Fibroblast of skin of left quadriceps (primary cell): ENCODE data around the gene ADH6.
A peak's percentile ranks its signal among the peaks of the same experiment; 100 is the strongest.
"Not testable (repeated sequence)": the region's sequence is repeated elsewhere in the genome, so short reads cannot be mapped to it uniquely, and the experiment has no call there.

Experiments used
- DNase-seq, 2 experiments: peaks; one replicate each; pipeline ENCODE4 v3.0.0-alpha.2; 2013; ENCODE audit warnings: low read depth in 2 of 2

Gene ADH6

DNA sequence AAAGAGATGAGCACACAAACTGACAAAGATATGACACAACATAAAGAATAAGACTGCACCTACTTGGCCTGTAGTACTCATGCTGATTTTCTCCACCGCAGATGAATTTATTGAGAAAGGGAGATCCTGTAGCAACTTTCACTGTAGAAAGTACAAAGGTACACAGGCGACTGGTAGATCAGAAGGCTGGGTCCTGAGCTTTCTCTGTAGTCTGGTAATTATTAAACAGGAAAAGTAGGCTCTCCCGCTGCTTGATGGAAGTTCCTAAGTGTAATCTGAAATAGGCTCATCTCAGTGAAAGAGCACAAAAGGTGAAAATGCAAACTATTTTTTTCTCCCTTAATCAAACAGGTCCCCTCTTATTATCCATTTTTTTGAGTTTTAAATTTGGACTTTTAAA is at the start of gene ADH6:
Gene ADH6, minus strand, starts transcription at position 175 of the 400 bp plus-strand sequence. Its CDS starts 94 bp downstream, at position 81.
- no peak for DNase-seq

DNA sequence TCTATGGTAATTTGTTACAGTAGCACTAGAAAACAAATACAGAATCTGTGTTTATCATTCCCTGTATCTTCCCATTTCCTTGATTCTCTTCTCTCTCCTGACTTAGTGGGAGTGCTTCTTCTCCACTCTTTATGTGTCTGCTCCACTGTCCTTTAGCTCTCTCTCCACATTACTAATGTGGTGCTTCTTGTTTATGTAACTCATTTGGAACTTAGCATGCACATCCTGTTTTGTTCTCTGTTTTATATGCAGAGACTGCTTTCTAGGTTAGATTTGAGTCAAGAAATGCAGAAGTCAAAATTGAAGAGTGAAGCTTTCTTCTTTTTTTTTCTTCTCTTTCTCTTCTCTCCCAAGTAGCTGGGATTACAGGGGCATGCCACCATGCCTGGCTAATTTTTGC is 45.9 kb upstream of the ADH6 start:
- no peak for DNase-seq

DNA sequence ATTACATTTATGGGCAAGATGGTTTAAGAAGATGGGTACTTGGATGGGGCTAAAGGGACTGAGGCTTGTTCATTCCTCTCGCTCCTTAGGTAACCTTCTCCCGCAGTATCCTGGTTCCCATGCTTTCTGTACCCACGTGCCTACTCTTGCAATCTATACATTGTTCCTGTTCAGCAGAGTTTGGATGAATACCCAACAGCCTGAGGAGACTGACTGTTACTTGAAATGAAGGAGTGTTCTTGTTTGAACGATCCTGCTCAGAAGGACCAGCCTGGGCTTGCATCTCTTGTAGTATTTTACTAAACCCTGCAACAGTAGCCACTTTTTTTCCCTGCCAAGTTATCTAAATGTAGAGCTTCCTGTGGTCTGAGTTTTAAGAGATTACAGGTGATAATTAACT is 33.7 kb upstream of the ADH6 start:
- no peak for DNase-seq

DNA sequence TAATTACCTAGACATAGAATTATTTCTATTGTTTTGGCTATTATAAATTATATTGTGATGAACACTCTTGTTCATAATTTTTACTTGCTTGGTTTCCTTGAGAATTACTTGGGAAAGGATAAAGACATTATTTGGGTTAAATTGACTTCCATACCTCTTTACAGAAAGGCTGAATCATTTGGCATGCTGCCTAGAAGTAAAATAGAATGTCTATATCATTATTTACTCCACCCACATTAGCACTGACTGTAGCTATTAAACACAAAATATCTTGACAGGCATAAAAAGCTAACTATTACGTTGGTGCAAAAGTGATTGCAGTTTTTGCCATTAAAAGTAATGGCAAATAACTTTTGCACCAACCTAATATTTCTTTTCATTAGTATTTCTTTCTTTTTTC is 29.7 kb upstream of the ADH6 start:
- DNase-seq: peak in 1 of 2 experiments; percentile 4

DNA sequence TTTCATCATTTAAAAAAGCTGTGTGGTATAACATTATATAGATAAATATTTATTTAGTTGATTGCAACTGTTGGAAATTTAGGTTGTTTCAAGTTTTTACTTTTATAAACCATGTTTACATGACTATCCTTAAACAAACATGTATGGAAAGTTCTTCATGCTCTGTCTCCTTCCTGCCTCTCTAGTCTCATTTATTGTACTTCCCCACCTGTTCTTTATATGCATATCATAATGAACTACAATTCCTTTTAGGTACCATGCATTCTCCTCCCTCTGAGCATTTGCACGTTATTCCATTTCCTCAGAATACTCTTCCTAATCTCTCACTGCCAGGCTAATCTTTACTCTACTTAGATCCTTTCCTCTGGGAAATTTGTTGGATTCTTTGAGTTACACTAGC is 16.9 kb upstream of the ADH6 start:
- DNase-seq: no peak

DNA sequence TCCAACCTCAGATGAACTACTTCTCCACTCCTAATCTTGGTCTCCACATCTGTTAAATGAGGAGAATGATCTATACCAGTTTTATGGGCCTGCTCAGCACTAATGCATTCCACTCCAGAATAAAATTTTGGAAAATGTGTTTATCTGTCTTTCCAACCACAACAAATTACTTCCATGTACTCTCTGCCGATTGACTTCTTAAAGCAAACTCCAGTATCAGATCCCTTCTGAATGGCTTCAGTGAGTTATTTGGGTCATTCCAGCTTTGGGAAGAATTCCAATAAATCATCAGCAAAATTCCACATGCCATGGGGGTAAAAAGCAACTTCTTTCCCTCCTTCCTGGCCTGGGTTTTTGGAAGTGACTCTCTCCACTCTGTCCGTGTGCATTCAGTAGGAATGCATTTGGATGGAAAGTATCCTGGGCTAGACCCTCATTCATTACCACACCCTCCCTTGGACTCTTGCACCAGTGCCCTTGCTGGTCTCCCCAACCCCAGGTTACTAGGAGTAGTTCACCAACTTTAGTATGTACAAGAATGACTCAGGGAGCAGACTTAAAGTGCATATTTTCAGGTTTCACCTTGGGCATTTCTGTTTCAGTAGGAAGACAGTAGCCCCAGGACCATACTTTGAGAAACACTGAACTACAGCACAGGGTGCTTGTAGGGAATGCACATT is 15.4 kb upstream of the ADH6 start:
- peak in 1 of 2 experiments; percentile 9 for DNase-seq

DNA sequence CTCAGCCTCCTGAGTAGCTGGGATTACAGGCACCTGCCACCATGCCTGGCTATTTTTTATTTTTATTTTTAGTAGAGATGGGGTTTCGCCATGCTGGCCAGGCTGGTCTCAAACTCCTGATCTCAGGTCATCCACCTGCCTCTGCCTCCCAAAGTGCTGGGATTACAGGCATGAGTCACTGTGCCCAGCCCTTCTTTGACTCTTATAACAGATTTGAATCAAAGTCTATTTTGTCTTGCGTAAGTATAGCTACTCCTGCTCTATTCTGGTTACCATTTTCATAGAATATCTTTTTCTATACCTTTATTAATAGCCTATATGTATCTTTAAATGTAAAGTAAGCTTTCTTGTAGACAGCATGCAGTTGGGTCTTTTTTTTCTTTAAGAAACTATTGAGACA is 14.4 kb upstream of the ADH6 start:
- not testable (repeated sequence) for DNase-seq

DNA sequence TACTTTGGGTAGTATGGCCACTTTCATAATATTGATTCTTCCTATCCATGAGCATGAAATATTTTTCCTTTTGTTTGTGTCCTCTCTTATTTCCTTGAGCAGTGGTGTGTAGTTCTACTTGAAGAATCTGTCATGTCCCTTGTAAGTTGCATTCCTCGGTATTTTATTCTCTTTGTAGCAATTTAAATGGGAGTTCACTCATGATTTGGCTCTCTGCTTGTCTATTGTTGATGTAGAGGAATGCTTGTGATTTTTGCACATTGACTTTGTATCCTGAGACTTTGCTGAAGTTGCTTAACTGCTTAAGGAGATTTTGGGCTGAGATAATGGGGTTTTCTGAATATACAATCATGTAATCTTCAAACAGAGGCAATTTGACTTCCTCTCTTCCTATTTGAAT is 9.7 kb upstream of the ADH6 start:
- DNase-seq: not testable (repeated sequence)

DNA sequence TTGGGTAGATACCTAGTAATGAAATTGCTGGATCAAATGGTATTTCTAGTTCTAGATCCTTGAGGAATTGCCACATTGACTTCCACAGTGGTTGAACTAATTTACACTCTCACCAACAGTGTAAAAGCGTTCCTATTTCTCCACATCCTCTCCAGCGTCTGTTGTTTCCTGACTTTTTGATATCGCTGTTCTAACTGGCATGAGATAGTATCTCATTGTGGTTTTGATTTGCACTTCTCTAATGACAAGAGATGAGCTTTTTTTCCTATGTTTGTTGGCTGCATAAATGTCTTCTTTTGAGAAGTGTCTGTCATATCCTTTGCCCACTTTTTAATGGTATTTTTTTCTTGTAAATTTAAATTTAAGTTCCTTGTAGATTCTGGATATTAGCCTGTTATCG is 8.6 kb upstream of the ADH6 start:
- DNase-seq: not testable (repeated sequence)

DNA sequence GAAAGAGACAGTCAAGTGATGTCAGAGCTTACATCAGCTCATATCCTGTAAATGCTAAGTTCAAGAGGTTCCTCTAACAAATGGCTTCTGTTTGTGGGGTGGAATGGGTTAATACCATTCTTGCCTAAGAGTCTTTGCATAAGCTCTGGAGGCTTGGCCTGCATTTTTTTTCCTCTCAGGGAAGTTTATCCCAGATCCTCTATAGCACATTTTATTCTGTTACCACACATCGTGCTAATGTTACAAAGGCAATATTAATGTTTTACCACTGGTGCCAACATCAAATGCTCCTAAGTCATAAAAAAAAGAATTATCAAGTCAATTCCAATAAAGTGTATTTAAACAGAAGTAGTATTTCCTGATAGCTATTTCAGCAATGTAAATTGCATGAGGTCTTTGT is 2.9 kb upstream of the ADH6 start:
- no peak for DNase-seq

DNA sequence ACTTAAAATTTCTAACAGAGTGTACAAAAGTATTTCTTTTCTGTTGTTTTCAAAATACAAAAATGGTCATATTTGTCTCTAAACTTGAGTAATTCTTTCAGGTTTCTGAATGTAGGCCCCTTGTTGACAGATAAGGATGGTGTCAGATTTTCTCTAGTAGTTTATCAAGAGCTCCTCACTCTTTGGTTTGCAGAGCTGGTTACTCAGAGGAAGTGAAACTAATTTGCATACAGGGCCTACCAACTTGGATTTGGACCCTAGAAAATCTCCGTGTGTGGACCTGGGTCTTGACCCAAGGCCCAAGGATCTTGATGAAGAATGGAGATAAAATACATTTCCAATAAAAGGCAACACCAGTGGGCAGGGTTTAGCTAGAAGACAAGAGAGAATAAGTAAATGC is 433 bp upstream of the ADH6 start:
- DNase-seq: no peak

DNA sequence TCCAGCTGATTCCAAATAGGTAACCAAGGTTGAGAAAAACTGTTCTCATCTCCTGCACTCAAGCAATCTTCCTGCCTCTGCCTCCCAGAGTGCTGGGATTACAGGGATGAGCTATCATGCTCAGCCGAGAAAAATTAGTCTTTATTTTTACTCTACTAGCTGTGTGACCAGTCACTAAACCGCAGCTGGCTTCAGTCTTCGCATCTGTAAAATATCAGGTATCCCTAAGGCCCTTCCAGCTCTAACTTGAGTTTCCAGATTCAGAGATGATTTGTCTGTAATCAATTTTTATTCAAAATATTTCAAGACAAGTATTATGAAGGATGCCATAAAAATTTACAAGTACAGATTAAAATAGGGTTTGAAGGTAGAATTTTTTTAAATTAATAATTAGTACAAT is 3.5 kb downstream of the ADH6 start:
- DNase-seq: no peak

DNA sequence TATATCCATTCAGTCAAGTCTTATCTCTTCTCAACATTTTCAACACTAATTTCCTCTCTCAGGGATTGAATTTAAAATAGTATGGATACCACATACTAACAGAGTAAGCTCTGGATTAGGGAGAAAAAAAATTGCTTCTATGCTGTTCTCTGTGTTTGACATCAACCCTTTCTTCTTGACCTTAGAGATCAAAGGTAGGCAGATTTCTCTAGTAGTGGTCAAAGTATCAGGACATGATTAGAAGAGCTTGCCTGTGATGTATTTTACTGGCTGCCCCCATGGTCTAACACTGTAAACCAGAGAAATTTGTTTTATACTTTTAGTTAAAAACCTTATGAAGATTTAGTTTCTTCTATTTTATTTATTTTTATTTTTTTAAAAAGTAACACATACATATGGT is 8.3 kb downstream of the ADH6 start:
- no peak for DNase-seq

DNA sequence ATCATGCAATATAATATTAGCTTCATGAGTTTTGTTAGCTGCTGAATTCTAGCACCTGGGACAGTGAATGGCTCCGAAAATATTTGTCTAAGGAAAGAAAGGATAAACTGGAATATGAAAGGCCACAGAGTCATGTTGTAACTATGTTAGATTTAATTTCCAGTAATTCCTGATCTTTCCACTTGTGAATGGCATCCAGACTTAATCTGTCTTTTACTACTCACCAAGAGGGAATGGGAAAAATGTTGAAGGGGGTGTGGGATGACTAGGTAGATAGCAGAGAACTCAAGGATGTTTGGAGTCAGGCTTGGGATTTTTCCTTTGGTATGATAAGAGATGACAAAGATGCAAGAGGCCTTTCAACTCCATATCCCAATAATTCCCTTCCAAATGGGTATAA is 9.4 kb downstream of the ADH6 start:
- DNase-seq: peak; percentile 25 to 36

DNA sequence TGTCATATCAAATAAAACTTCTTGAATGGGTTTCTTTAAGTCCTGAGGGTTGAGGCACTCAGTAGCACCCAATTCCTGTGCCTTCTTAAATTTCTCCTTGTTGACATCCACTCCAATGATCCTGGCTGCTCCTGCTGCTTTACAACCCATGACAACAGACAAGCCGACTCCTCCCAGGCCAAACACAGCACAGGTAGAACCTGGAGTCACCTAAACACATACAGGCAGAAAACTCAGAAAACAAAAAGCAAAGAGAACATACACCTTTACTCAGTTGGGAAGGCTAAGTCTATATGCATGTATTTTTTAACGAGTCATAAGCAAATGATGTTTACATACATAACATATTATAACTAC is 10.3 kb downstream of the ADH6 start:
- DNase-seq: no peak

DNA sequence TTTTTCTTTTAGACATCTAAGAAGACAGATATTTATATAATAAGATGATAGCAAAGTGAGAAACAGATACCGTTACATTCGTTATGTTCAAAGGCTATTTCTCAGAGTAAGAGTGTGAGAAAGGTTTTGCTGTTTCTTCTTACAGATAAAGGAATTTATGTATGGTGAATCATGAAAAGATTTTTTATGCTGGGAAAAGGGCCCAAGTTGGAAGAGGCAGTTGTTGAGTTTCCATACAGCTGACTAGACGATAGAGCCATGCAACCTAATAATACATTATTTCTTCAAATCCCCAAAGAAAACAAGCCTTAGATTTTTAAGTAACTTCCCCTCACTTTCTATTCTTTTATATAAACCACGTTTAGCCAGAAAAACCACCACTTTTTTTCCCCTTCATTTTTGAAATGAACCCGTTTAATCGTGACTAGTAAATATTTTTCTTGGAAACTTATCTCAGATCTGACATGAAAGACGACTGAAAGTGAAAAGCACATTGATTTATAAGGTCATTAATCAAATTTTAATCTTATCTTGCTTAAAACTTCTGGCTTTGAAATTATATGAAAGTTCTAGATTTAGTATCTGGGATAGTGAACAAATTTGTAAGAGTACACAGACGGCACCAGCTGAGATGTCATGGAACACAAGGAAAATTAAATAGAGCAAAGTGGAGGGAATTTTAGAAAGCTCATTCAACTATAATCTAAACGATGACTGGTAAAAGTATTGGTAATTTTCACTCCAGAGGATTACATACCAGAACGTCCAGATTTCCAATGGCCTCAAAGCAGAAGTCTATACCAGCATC is 10.9 kb downstream of the ADH6 start:
- DNase-seq: no peak

DNA sequence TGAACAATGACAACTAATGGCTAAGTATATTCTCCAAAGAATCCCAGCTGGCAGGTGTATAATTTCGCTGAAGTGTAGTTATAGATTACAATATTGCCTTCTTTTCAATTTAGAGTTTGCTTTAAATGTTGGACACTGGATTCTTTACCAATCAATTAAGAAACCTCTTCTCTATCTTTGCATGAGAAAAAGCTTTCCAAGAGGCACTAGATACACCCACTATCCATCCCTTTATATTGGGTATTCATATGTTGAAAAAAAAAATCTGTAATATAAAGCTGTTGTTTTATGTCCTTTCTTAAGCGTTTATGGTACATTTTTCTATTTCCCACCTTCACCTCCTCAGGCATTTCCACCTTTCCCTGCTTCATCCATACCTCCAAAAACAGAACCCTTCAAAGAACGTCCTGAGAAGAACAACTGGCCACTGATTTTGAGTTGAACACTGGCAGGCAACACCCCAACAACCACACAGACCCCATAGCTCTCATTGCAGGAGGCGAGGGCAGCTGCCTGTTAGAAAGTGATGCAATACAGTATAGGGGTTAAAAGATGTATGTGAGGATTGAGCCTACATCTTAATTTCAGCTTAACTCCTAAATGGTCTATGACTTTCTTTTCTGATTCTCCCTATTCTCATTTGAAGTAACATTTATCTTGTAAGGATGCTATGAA is 11.8 kb downstream of the ADH6 start:
- DNase-seq: no peak

DNA sequence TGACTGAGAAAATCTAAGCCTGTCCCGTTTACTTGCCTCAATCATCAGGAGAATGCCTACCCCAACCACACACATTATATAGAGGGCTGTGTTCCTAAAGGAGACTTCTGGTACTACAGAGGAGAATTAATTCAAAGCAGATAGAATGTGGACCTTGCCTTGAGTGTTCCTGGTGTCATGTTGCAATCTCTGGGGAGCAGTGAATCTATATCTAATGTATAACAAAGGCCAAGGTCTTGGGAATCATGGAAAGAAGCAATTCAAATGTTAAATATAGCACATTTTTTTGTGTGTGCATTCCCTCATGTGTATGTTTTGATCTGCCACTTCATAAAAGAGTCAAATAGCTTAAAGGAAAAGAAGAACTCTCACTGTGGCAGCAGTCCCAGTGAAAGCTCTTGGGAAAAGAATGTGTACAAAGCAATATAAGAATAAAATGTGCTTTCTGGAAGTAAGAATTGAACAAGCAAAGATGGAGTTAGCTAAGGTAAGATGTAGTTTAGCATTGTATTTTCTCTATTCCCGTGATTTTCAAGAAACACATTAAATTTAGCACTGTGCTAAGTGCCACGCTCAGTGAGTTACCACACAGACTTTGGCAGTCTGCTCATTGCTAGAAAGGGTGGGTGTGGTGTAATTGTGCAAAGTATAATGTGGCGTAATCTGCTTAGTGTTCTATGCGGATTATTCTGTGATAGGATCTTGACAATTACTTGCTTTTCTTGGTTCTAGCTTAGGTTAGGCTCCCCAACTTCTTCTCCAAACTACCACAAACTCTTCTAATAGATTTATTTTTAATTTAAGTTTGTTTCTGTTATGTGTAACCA is 13.7 kb downstream of the ADH6 start:
- peak; percentile 82 to 85 for DNase-seq

DNA sequence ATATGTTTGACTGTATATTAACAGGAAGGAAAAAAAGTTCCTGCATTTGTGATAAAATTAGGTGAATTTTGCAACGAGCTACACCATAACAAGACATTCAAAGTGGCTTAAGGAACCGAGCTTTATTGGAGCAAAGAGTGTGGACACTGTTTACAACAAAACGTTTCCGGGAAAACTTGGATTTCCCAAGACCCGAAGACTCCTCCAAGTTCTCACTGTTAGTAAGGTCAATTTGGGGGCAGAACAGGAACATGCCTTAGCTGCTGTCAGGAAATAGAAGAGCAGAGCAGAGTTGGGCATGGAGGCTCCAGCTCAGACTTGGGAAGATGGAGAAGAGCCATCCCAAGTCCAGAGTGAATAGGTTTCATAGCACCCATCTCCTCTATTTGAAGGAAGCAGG is 16.5 kb downstream of the ADH6 start:
- DNase-seq: no peak

DNA sequence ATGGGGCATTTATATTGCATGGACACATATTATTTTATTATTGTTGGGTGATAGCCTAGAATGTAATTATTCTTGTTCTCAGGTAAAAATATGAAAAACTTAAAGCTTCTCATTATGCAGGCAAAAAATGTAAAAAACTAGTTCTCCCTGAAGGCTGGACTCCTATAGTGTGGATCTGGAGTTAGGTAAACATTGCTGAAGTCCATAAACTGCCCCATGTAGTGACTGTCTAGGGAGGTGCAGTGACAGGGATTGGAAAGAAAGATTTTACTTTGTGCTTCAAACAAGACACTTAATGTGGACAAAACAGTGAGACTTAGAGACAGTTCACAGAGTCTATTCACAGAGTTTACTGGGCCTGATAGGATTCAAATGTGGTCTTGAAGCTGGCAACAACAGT is 17.0 kb downstream of the ADH6 start:
- no peak for DNase-seq

DNA sequence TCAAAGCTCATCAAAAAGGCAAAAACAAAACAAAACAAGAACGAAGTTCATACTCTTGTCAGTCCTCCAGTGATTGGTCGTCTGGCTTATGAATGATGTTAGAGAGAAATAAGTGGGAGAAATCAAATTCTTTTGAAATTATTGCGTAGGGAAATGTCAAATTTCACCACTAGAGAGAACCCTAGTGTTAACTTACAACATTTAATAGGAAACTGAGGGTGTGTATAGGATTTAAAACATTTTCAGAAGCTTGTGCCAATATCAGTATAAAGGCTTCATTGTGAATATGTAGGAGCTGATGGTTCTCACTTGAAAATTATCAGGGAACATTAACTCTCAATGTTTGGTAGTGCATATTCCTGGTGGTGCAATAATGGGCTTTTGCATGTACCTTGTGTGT is 17.4 kb downstream of the ADH6 start:
- no peak for DNase-seq

DNA sequence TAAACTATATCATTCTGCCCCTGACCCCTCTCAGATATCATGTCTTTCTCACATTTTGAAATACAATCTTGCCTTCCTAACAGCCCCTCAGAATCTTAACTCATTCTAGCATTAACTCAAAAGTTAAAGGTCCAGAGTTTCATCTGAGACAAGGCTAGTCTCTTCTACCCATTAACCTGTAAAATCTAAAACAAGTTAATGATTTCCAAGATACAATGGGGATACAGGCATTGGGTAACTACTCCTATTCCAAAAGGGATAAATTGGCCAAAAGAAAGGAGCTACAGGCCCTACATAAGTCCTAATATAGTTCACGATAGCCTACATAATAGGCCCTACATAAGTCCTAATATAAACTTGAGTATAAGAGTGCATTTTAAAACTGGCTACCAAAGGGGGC is 18.9 kb downstream of the ADH6 start:
- DNase-seq: no peak
